Mesenteric fat pad (tissue), 1 donor: Measurements from ENCODE around the gene CDK5RAP2. TPM values are rescaled to one million over a fixed set of nuclear protein-coding genes. Genes with fewer than 3 reads are reported as not detected.

Experiments used
- DNase-seq: peaks from one replicate; pipeline ENCODE4 v3.0.0-alpha.2; 2020; ENCODE audit warnings: low spot score
- total RNA-seq: library from RNA; stranded (reverse); fragmentation: NEBNext Ultra II Directional; extraction: Animal tissue kit (Norgen Biotek cat#: 25700); gene quantifications from one replicate; pipeline ENCODE4 v1.2.1, GENCODE V29; 2021
- donor health status: DM: yes; HTN: yes; CAD: no.

The CDK5RAP2 gene
- total RNA-seq, 1 donor from 2014 or later = 42.3 TPM

DNA sequence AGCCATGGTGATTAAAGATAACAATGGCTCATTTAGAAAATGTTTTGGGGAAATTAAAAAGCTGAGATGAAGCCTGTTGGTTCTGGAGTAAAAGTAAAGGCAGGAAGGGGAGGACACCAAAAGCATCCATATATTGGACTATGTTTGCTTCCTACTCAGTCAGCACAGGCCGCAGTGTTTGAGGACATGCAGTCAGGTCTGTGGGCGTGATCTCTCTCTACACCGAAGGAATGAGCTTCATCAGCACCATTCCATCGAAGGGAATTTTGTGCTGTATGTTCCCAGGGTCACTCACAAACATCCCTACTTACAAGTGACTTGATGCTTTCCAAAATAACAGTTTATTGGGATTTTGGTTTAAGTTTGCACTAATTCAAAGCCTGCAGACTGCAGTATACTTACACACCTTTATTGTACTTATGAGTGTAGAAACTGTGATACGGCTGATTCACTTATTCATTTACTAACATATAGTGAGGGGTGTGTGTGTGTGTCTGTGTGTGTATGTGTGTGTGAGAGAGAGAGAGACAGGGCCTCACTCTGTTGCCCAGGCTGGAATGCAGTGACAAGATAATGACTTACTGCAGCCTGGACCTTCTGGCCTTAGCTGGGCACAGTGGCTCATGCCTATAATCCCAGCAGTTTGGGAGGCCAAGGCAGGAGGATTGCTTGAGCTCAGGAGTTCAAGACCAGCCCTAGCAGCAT lies 13.4 kb upstream of the CDK5RAP2 start:
- no peak for DNase-seq

DNA sequence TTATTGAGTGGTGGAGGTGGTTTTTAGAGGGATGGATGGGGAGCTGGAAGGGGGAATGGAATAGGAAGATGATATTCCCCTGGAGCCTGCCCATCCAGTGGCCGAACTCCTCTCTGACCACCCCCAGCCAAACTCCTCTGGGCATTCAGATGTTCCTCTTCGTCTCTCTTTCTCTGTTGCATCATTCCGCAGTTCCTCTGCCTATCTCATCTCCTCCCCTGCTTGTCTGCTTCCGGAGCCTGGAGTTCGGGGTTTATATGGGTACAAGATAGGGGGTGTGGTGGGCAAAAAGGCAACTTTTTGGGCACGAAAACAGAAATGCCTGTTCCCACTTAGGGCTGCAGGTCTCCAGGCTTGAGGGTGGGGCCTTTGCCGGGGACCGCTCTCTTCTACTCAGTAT lies 12.2 kb upstream of the CDK5RAP2 start:
- DNase-seq = no peak

DNA sequence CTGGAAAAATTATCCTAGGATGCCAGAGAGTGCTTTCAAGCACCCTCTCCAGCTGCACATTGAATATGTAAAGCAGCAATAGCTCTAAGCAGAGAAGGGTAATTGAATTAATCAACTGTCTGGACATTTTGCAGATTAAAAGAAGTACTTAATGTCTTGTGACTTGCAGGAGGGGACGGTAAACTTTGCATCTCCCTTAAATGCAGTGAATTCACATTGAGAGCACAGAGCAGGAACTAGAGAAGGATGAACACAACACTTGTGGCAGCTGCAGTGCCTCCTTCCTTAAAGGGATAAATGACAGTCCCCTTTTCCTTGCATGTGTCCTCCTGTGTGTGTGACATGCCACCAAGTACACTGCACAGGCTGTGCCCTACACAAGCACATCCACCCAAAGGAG lies 7.4 kb upstream of the CDK5RAP2 start:
- DNase-seq = no peak

DNA sequence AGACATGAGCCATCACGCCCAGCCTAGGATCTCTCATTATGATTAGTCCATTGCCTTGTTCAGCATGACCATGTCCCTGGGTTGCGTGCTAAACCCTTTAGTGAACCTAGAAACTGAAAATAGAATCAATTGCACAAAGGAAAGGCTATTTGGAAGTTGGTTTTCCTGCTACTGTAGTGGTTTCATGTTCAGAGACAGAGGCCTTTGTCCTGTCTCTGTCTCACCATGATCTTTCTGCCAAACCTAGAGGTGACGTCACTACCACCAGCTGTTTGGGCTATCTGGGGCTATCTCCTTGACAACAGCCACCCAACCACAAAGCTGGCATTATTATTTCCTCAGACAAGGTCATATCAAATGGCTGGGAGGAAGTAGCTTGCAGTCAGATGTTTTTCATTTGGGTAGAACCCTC lies 4.0 kb upstream of the CDK5RAP2 start:
- DNase-seq = no peak

DNA sequence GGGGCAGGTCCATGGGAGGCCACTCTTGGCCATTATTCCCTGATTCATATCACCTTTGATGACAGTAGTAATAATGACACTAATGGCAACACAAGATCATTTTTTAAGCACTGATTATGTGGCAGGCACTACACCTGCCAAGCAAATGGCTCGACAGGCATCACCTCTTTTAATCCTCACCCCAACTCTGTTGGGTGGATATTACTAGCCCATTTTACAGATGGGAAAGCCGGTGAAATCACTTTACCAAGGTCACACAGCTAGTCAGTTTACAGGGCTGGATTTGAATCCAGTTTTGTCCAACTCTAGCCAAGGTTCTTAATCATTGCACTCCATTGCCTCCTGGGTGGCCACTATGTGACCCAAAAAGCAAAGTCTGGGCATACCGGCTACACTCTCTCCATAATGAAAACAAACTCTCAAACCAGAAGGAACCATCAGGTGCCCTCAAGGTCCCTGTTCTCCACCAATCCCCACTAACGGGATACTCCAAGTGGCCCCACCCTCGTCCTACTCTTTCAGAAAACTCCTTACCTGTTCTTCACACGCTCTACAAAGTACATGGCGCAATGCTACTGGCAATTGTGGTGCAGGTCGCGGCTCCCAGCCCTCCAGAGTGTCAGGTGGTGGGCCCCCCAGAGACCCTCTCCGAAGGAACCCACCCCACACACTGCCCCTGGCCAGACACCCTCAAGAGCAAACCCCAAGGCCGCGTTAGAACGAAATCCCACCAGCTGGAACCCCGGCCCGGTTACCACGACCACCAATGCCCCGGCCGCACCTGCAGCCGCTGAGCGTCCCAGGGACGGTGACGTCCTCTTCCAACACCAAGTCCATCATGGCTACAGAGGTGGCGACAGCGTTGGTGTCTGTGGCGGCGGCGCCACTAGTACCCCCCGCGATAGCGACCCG lies 572 bp downstream of the CDK5RAP2 start:
- DNase-seq = no peak

DNA sequence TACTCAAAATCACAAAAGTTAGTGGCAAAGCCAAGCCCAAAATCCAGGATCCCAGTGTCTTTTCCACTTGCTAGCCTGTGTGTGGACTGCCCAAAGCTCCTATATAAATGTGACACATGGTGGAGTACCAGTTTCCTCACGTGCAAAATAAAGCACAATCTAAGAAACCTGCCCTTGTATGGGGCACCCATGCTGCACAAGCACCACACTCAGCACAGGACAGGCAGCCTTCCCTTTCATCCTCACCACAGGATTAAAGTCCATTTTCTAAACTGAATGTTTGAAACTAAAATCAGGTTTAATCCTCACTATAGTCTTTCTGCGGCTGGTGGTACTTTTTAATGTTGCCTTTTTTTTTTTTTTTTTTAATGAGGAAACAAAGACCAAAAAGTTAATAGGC lies 5.5 kb downstream of the CDK5RAP2 start:
- no peak for DNase-seq

DNA sequence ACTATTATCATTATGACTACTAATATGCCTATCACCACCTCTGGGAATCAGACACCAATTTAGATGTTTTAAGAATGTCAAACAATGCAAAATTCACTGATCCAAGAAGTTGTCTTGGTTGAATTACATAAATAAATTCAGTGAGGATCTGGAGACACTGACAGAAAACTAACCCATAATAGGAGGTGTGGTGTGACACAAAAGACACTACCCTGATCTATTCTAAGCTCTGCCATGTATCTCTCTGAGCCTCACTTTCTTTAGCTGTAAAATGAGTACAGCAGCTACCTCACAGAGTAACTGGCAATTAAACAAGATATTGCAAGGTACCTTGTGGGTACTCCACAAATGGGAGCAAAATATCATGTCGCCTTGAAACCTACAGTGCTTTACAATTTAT lies 7.5 kb downstream of the CDK5RAP2 start:
- no peak for DNase-seq

DNA sequence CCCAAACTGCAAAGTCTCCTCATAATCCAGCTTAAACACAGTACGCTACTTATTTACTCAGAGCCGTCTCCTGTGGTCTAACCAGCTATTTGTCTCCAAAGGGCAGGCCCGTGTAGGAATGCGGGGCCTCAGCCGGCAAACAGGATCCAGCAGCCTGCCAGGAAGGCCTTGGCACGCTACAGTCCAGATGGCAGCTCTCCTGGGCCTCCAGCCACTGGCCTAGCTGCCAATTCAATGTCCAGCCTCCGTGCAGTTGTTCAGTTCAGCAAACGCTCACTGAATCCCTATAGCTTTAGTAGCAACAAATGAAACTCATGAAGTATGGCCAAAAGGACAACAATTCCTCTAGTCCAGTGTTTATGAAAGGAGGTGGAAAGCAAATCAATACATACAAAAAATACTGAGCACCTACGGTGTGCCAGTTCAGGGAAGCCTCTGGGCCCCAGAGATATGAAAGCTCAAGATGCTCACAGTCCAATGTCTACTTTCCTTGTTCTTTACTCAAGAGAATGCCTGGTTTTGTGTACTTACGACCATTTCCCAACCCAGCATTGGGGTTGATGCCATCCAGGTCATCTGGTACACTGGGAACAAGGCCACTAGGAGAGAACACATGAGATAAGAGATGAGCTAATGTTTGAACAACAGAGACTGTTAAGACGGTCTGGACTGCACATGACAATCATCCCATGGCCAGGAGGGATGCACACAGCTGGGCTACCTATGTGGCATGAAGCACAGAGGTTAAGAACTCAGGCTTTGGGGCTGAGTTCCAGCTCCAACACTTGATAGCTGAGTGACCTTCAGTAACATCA lies 8.3 kb downstream of the CDK5RAP2 start:
- DNase-seq = no peak

DNA sequence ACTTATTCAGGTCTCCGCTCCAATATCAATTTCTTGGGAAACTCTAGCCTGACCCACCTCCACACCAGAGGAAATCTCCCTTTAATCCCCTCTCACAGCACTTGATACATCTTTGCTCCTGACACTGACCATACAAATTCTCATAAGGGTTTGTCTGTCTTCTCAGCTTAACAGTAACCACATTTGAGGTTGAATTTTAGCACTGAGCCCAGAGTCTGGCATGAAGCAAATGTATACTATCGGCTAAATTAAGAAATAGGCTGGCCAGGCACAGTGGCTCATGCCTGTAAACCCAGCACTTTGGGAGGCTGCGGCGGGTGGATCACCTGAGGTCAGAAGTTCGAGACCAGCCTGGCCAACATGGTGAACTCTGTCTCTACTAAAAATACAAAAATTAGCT lies 9.7 kb downstream of the CDK5RAP2 start:
- no peak for DNase-seq

DNA sequence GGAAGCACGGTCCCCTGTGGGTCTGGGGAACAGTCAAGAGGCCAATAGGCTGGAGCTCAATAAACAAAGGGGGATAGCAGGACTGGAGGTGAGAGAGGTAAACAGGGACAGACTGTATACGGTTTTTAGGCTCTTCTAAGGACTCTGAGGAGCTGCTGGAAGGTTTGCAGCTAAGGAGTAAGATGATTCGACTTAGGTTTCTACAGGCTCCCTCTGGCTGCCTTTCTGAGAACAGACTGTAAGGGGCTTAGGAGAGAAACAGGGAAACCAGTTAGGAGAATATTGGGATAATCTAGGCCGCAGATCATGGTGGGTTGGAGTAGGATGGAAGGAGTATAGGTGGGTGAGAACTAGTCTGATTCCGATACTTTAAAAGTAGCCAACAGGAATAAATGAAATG lies 10.4 kb downstream of the CDK5RAP2 start:
- no peak for DNase-seq

DNA sequence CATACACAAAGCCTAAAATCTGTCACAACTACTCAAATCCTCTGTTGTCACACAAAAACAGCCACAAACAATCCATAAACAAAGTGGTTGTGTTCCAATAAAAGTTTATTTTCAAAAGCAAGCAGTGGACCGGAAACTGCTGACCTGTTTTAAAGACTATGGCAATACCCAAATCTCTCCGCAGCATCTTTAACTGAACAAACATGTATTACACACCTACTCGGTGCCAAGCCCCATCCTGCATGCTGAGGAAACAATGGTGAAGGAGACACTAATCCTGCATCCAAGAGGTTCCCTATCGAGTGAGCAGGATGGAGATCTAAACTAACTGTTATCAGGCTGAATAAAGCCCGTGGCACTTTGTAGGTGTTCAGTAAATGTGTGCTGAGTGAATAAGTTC lies 11.2 kb downstream of the CDK5RAP2 start:
- no peak for DNase-seq

DNA sequence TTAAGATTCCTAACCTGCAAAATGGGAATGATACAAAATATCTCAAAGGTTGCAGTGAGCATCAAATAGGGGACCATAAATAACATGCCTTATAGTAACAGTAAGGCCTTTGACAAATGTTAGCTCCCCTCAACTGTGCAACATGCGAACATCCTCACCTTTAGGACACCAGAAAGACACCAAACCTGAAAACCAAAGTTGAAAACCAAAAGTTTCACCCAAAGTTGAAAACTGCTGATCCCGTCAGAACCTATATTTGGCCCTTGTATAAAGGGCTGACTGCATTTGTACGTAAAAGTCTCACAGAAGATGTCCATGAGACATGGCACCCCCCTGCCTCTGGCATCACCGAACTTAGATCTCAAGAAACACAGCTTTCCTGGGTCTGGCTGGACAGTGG lies 12.1 kb downstream of the CDK5RAP2 start:
- no peak for DNase-seq

DNA sequence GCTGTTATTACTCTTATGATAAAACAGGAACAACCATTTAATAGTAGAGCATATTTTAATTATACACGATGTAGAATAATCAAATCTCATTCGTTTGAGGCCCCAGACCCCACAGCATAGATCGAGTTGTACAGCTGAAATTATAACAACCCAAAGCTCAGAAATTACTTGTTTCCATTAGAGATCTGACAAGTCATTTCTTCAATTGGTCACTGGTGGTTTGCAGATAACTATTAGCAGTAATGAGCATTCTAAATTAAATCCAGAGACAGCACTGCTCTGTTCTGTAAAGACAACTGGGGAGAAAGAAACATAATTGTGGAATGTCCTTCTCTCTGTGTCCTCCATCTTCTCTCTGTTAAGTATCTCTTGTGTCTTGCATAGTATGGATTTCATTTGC lies 12.9 kb downstream of the CDK5RAP2 start:
- no peak for DNase-seq

DNA sequence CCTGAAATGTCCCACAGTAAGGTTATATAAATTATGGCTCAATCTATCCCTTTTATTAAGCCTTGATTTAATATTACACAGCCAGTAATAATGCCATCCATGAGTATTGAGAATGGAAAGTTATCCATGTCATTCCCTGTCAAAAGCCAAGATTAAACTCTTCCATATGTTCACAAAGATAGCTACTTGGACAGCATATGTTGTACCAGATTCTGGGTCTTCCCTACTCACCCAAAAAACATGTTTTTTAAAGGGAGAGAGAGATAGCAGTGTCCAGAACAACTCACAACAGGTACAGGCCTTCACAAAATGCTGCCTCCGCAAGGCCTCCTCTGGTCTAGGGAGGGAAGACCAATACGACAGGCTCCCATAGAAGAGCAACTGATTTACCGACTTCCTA lies 15.4 kb downstream of the CDK5RAP2 start:
- DNase-seq = no peak

DNA sequence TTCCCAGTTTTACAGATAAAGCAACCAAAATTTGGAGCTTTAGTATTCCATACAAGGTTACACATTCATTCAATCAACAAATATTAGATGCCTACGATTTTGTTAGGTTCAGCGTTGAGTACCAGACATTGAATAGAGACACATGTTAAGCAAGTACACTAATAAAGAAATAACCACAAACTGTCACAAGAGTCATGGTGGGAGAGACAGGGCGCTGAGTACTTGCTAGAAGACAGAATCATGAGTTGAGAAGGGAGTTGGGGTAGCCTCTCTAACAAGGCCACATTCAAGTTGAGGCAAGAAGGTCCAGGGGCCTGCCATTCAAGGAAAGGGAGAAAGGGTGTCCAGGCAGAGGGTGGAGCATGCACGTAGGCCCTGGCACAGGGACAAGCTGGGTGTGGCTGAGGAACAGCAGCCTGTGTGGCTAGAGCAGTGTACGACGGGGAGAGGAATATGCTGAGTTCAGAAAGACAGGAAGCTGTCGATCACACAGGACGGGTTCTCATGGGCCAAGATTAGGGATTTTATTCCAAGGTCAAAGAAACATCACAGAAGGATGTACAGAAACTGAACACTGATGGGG lies 17.0 kb downstream of the CDK5RAP2 start:
- DNase-seq = no peak

DNA sequence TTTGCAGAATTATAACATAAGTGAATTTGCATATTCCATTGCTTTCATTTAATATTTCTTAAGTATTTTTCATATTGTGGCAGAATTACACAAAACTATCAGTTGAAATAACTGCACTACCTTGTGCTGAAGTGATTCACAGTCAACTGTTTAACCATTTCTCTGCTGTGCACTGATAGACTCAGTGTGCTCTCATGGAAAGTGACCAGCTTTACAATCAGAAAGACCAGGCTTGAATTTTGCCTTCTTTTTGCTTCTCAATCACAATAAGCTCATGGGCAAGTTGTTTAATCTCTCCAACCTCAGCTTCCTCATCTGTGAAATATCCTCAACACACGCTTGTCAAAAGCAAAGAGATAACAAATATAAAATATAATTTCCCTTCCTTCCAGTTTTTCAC lies 18.3 kb downstream of the CDK5RAP2 start:
- DNase-seq = no peak

DNA sequence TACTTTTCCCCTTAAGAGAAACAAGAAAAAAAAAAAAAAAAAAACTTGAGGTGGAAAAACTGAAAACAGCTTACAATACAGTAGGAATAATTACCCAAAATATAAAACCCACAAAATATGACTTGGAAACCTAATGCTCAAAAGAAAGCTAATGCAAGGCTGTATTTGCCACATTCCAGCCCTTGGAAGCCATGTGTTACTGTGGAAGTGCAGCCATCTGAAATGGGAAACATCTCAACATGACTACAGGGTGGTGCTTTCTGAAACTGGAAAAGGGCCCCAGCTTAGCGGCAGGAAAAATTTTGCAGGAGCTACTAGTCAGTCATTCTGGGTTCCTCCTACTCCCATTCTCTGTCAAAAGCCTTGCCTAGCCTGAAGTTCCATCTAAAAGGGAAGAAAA lies 20.4 kb downstream of the CDK5RAP2 start:
- no peak for DNase-seq

DNA sequence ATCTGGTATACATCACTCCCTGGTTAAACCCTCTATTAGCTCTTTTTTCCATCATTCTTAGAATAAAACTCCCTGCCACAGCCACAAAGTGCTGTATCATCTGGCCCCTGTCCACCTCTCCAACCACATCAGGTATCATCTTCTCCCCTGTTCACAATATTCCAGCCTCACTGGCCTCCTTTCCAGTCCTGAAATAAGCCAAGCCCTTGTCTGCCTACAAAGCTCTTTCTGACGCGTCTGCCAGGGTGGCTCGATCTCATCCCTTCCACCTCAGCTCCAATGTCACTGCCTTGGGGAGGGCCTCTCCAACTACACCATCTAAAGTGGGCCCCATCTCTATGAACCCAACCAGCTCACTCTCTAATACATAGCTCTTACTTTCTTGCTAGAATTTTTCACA lies 21.5 kb downstream of the CDK5RAP2 start:
- DNase-seq = no peak

DNA sequence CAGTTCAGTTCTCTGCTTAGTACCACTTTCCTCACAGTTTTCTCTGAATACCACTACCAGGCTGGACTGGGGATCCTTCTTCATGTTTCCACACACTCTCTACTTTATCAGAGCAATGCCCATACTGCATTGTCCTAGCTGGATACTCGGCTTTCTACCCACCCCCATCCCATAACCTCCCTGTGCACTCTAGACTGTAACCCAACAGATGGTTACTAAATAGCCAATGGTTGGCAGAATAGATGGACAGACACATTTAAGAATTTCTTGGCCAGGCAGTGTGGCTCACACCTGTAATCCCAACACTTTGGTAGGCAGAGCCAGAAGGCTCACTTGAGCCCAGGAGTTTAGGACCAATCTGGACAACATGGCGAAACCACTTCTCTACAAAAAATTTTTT lies 22.8 kb downstream of the CDK5RAP2 start:
- no peak for DNase-seq

DNA sequence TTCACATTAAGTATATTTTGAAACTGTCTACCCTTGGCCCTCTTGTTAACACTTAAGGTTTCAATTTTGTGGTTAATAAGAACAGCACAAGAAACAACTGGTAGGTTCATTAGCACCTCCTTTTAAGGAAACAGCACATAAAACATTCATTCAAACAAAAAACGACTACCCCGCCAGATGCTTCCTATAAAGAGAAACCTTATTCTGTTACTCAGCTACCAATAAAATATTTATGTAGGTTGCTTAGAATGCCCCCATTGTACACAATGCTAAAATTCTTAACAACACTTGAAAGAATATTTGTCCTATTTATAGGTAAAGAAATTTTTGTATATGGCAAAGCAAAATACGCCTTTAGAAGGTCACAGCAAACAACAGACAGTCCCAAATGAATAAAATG lies 23.2 kb downstream of the CDK5RAP2 start:
- DNase-seq = no peak

DNA sequence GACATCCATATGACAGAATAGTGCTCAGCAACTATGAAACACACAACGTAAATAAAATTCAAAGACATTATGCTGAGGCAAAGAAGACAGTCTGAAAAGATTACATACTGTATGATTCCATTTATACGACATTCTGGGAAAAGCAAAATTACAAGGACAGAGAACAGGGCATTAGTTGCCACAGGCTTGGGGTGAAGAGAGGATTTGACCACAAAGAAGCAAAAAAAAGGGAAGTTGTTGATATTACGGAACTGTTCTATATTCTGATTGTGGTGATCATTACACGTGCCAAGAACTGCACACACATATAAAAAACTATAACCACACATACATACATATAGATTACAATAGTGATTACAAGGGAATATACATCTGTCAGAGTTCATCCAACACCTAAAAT lies 24.1 kb downstream of the CDK5RAP2 start:
- DNase-seq = no peak
